ENCODE results near the gene NCOA1.

- TF ChIP-seq CTCF (conservative IDR thresholded peaks at IDR 0.05; ENCODE audit: low read depth, low read length) (no peak), EZH2 (IDR thresholded peaks at IDR 0.05; ENCODE audit: borderline replicate concordance, low read depth, low read length, poor library complexity, severe bottlenecking) (no peak)
Observed at GRCh38 chr2:24477229-24477628, 13.8 kb upstream of the NCOA1 start.

All from A673 (cell line).